ENCODE measurements around the gene RALGAPA2.

- TF ChIP-seq, protein P1, sequence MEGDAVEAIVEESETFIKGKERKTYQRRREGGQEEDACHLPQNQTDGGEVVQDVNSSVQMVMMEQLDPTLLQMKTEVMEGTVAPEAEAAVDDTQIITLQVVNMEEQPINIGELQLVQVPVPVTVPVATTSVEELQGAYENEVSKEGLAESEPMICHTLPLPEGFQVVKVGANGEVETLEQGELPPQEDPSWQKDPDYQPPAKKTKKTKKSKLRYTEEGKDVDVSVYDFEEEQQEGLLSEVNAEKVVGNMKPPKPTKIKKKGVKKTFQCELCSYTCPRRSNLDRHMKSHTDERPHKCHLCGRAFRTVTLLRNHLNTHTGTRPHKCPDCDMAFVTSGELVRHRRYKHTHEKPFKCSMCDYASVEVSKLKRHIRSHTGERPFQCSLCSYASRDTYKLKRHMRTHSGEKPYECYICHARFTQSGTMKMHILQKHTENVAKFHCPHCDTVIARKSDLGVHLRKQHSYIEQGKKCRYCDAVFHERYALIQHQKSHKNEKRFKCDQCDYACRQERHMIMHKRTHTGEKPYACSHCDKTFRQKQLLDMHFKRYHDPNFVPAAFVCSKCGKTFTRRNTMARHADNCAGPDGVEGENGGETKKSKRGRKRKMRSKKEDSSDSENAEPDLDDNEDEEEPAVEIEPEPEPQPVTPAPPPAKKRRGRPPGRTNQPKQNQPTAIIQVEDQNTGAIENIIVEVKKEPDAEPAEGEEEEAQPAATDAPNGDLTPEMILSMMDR (IDR thresholded peaks at IDR 0.05 in 8 of 11, conservative IDR thresholded peaks at IDR 0.05 in 3 of 11) = no peak
- TF ChIP-seq POLR2AphosphoS5 (IDR thresholded peaks at IDR 0.05) = no peak
- TF ChIP-seq POLR2A (IDR thresholded peaks at IDR 0.05) = no peak
Observed at GRCh38 chr20:20399531-20400500, 312.6 kb downstream of the RALGAPA2 start.

Measured in spleen (tissue), 7 donors.